ENCODE measurements around the gene USP22. TPM values are rescaled to one million over a fixed set of nuclear protein-coding genes. Genes with fewer than 3 reads are reported as not detected.

The USP22 gene
- polyA plus RNA-seq, 3 donors = 20.4 to 69.9 (median 27.3) TPM

DNA sequence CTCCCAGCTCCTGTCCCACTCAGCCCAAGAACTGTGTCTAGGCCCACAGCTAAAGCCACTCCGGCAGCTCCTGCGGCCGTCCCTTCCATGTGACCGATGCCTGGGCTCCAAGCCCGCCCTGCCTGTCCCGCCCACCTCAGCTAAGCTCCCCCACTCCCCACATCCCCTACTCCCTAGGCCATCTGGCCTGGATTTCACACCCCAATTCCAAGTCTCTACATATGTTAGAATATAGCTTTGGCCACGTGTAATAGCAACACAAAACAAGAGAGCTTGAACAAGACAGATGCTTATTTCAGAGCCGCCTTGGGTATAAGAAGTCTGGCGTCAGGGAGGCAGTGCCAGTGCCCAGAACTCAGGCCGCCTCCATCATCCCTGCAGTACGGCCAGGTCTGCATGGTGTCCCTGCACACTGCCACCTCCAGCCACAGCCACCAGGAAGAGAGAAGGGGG lies 30.0 kb upstream of the USP22 start:
- H4K20me1 ChIP-seq (ENCODE audit: insufficient read depth, low read length) = no peaks in the 10 kb centered on the region
- no peaks in the 10 kb centered on the region for H3K9me3 ChIP-seq (replicated peaks in 1 of 2; ENCODE audit: control insufficient read depth in 1 of 2, insufficient read depth in 1 of 2, low read length in 2 of 2)
- H3K4me1 ChIP-seq (ENCODE audit: control insufficient read depth in 1 of 2, insufficient read depth in 2 of 2, low read length in 2 of 2) = no peaks in the 10 kb centered on the region
- H3K36me3 Mint-ChIP-seq = no peaks in the 10 kb centered on the region
- no peaks in the 10 kb centered on the region for H3K4me1 Mint-ChIP-seq
- TF ChIP-seq, protein P1, sequence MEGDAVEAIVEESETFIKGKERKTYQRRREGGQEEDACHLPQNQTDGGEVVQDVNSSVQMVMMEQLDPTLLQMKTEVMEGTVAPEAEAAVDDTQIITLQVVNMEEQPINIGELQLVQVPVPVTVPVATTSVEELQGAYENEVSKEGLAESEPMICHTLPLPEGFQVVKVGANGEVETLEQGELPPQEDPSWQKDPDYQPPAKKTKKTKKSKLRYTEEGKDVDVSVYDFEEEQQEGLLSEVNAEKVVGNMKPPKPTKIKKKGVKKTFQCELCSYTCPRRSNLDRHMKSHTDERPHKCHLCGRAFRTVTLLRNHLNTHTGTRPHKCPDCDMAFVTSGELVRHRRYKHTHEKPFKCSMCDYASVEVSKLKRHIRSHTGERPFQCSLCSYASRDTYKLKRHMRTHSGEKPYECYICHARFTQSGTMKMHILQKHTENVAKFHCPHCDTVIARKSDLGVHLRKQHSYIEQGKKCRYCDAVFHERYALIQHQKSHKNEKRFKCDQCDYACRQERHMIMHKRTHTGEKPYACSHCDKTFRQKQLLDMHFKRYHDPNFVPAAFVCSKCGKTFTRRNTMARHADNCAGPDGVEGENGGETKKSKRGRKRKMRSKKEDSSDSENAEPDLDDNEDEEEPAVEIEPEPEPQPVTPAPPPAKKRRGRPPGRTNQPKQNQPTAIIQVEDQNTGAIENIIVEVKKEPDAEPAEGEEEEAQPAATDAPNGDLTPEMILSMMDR (IDR thresholded peaks at IDR 0.05) = no peak
- no peaks in the 10 kb centered on the region for H3K79me2 ChIP-seq (ENCODE audit: insufficient read depth, low read length)
- H3K27ac ChIP-seq (ENCODE audit: low read depth in 1 of 2, low read length in 2 of 2) = no peak overlapping the region
- no peak overlapping the region for H3K4me3 ChIP-seq (replicated peaks in 1 of 3; ENCODE audit: low read depth in 2 of 3, low read length in 3 of 3)
- H3K27me3 Mint-ChIP-seq (ENCODE audit: low read depth in 3 of 3) = peaks cover 0 to 11% (median 0%) of the 10 kb centered on the region in 3 donors
- intact Hi-C loops (cut with micrococcal nuclease) = no loop called here
- H3K4me3 Mint-ChIP-seq = no peak overlapping the region
- H3K36me3 ChIP-seq (replicated peaks in 1 of 2; ENCODE audit: control insufficient read depth in 1 of 2, insufficient read depth in 2 of 2, low read length in 2 of 2) = no peaks in the 10 kb centered on the region
- no peak overlapping the region for H2AFZ ChIP-seq (ENCODE audit: insufficient read depth, low read depth, low read length, poor library complexity, severe bottlenecking)
- H3K9ac ChIP-seq (ENCODE audit: insufficient read depth, low read length, poor library complexity, severe bottlenecking) = no peak overlapping the region
- no peak overlapping the region for H3K27ac Mint-ChIP-seq
- no peak overlapping the region for H3K4me2 ChIP-seq (replicated peaks; ENCODE audit: extremely low read depth, low read length, poor library complexity, severe bottlenecking)
- H3K27me3 ChIP-seq (ENCODE audit: control insufficient read depth in 2 of 2, insufficient read depth in 2 of 2, low read length in 2 of 2) = no peaks in the 10 kb centered on the region
- peaks cover 0 to 3% (median 0%) of the 10 kb centered on the region in 7 donors for H3K9me3 Mint-ChIP-seq
- no peak for DNase-seq
- 97% methylated on average over 7 of the region's 11 CpGs for WGBS (ENCODE audit: insufficient coverage)

DNA sequence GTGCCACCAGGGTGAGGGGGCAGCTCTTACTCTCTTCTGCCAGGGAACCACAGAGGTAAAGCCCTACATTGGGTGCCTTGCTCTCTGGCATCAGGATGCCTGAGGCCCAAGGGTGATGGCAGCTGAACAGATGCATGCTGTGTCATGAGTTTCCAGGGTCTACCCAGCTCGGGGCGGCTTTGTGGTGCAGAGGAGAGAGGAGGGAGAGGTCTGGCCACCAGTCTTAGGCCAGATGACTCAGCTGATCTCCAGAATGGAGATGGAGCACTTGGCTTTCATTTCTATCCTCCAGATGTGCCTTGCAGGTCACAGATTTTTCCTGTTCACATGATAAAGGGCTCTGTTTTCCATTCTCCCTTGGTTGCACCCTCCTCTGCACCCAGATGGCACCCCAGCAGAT lies 23.6 kb upstream of the USP22 start:
- Histone ChIP-seq H3K9ac (ENCODE audit: insufficient read depth, low read length, poor library complexity, severe bottlenecking) (no peak overlapping the region), H3K4me1 (ENCODE audit: control insufficient read depth in 1 of 2, insufficient read depth in 2 of 2, low read length in 2 of 2) (no peaks in the 10 kb centered on the region), H2AFZ (ENCODE audit: insufficient read depth, low read depth, low read length, poor library complexity, severe bottlenecking) (no peak overlapping the region), H4K20me1 (ENCODE audit: insufficient read depth, low read length) (no peaks in the 10 kb centered on the region), H3K27ac (ENCODE audit: low read depth in 1 of 2, low read length in 2 of 2) (no peak overlapping the region), H3K27me3 (ENCODE audit: control insufficient read depth in 2 of 2, insufficient read depth in 2 of 2, low read length in 2 of 2) (no peaks in the 10 kb centered on the region), H3K9me3 (replicated peaks in 1 of 2; ENCODE audit: control insufficient read depth in 1 of 2, insufficient read depth in 1 of 2, low read length in 2 of 2) (no peaks in the 10 kb centered on the region), H3K4me2 (replicated peaks; ENCODE audit: extremely low read depth, low read length, poor library complexity, severe bottlenecking) (no peak overlapping the region), H3K79me2 (ENCODE audit: insufficient read depth, low read length) (no peaks in the 10 kb centered on the region), H3K4me3 (replicated peaks in 1 of 3; ENCODE audit: low read depth in 2 of 3, low read length in 3 of 3) (no peak overlapping the region), H3K36me3 (replicated peaks in 1 of 2; ENCODE audit: control insufficient read depth in 1 of 2, insufficient read depth in 2 of 2, low read length in 2 of 2) (no peaks in the 10 kb centered on the region)
- DNase-seq = no peak
- H3K36me3 Mint-ChIP-seq = no peaks in the 10 kb centered on the region
- TF ChIP-seq, protein P1 (IDR thresholded peaks at IDR 0.05) = no peak
- H3K27me3 Mint-ChIP-seq (ENCODE audit: low read depth in 3 of 3) = peaks cover 0 to 8% (median 6%) of the 10 kb centered on the region in 3 donors
- intact Hi-C loops (cut with micrococcal nuclease) = no loop called here
- WGBS (ENCODE audit: insufficient coverage) = 11% methylated on average over 2 of the region's 2 CpGs
- no peak overlapping the region for H3K27ac Mint-ChIP-seq
- peaks cover 0 to 3% (median 0%) of the 10 kb centered on the region in 7 donors for H3K9me3 Mint-ChIP-seq
- peaks cover 2% of the 10 kb centered on the region for H3K4me1 Mint-ChIP-seq
- no peak overlapping the region for H3K4me3 Mint-ChIP-seq

Data from CD14-positive monocyte (primary cell).